DND-41 (cell line): ENCODE measurements around the gene NUDT16.
"Not testable (repeated sequence)": the region's sequence is repeated elsewhere in the genome, so short reads cannot be mapped to it uniquely, and the experiment has no call there.

ENCODE experiments used
- ATAC-seq: fragments of 200-7000 bp; cut with Tn5 transposase; 3 replicates; pipeline ENCODE4 v1.9.1; 2021; ENCODE audit warnings: low read depth; ENCODE audit not compliant: insufficient read depth
- DNase-seq: peaks from one replicate; pipeline ENCODE4 v3.0.0-alpha.2; 2020
- H2AFZ ChIP-seq: 2 replicates; pipeline ENCODE4 v1.6.0; 2012; ENCODE audit warnings: low read depth, low read length
- H3K27ac ChIP-seq: 2 replicates; pipeline ENCODE4 v1.5.1; 2012; ENCODE audit warnings: low read length, inconsistent platforms
- H3K27me3 ChIP-seq: fragments of 200-600 bp; sonication (generic); 2 replicates; pipeline ENCODE4 v1.6.0; 2012; ENCODE audit warnings: low read length, mild to moderate bottlenecking, inconsistent platforms; ENCODE audit not compliant: insufficient read depth, poor library complexity
- H3K36me3 ChIP-seq: 2 replicates; pipeline ENCODE4 v1.5.1; 2012; ENCODE audit warnings: low read length, inconsistent platforms; ENCODE audit not compliant: insufficient read depth
- H3K4me1 ChIP-seq: 2 replicates; pipeline ENCODE4 v1.5.1; 2012; ENCODE audit warnings: mild to moderate bottlenecking, low read length; ENCODE audit not compliant: insufficient read depth
- H3K4me2 ChIP-seq: 2 replicates; pipeline ENCODE4 v1.6.0; 2012; ENCODE audit warnings: mild to moderate bottlenecking, moderate library complexity, low read length, inconsistent platforms; ENCODE audit not compliant: insufficient read depth
- H3K4me3 ChIP-seq, 2 experiments: fragments of 200-600 bp in 1 of 2; shearing (Covaris generic) in 1 of 2; 2 replicates each; pipeline ENCODE4 v1.5.1; 2012 to 2016; ENCODE audit warnings: inconsistent platforms in 2 of 2, low read length in 2 of 2, mild to moderate bottlenecking in 2 of 2, low read depth in 1 of 2, moderate library complexity in 1 of 2
- H3K79me2 ChIP-seq: 2 replicates; pipeline ENCODE4 v1.6.0; 2012; ENCODE audit warnings: low read length, inconsistent platforms; ENCODE audit not compliant: insufficient read depth
- H3K9ac ChIP-seq: 2 replicates; pipeline ENCODE4 v1.6.0; 2012; ENCODE audit warnings: low read depth, mild to moderate bottlenecking, inconsistent platforms, low read length, moderate library complexity
- H3K9me3 ChIP-seq: 2 replicates; pipeline ENCODE4 v1.5.1; 2012; ENCODE audit warnings: low read length, moderate library complexity, mild to moderate bottlenecking, inconsistent platforms; ENCODE audit not compliant: insufficient read depth, severe bottlenecking
- H4K20me1 ChIP-seq: 2 replicates; pipeline ENCODE4 v1.6.0; 2012; ENCODE audit warnings: low read length; ENCODE audit not compliant: insufficient read depth
- CTCF ChIP-seq: IDR thresholded peaks from 2 replicates; pipeline ENCODE4 v1.5.1; 2012; ENCODE audit warnings: borderline replicate concordance, low read length, moderate library complexity, mild to moderate bottlenecking; ENCODE audit not compliant: poor library complexity, severe bottlenecking; ENCODE audit errors: extremely low read depth
- EZH2 ChIP-seq: IDR thresholded peaks from 3 replicates; pipeline ENCODE4 v1.6.1; 2012; ENCODE audit warnings: borderline replicate concordance, low read depth, mild to moderate bottlenecking, moderate library complexity, low read length, inconsistent platforms; ENCODE audit not compliant: severe bottlenecking

NUDT16 gene

GRCh38 chr3:131363275-131363674, 18.3 kb upstream of the NUDT16 start:
- no peak for DNase-seq
- Histone ChIP-seq H4K20me1 (no peaks in the 10 kb centered on the region), H2AFZ (no peak overlapping the region), H3K4me3 (no peak overlapping the region), H3K27ac (no peak overlapping the region), H3K79me2 (no peaks in the 10 kb centered on the region), H3K9me3 (no peaks in the 10 kb centered on the region), H3K9ac (no peak overlapping the region), H3K4me2 (no peak overlapping the region), H3K36me3 (no peaks in the 10 kb centered on the region), H3K27me3 (no peaks in the 10 kb centered on the region), H3K4me1 (no peaks in the 10 kb centered on the region)
- TF ChIP-seq EZH2 (no peak), CTCF (no peak)
- ATAC-seq, result no peak

GRCh38 chr3:131370935-131371687, 10.5 kb upstream of the NUDT16 start:
- peaks cover 5% of the 10 kb centered on the region for H3K27me3 ChIP-seq
- H3K9me3 ChIP-seq, result no peaks in the 10 kb centered on the region
- H3K27ac ChIP-seq, result no peak overlapping the region
- H3K36me3 ChIP-seq, result no peaks in the 10 kb centered on the region
- DNase-seq, result no peak
- H4K20me1 ChIP-seq, result no peaks in the 10 kb centered on the region
- TF ChIP-seq CTCF, result no peak
- no peak for TF ChIP-seq EZH2
- H3K4me1 ChIP-seq, result no peaks in the 10 kb centered on the region
- H2AFZ ChIP-seq, result no peak overlapping the region
- H3K4me3 ChIP-seq, result no peak overlapping the region
- no peak overlapping the region for H3K4me2 ChIP-seq
- H3K79me2 ChIP-seq, result no peaks in the 10 kb centered on the region
- no peak for ATAC-seq
- H3K9ac ChIP-seq, result no peak overlapping the region

- Histone ChIP-seq H3K36me3 (no peaks in the 10 kb centered on the region), H4K20me1 (no peaks in the 10 kb centered on the region), H3K79me2 (no peaks in the 10 kb centered on the region), H3K27ac (no peak overlapping the region), H3K4me2 (no peak overlapping the region), H2AFZ (no peak overlapping the region), H3K27me3 (peaks cover 5% of the 10 kb centered on the region), H3K9ac (no peak overlapping the region), H3K4me3 (no peak overlapping the region), H3K4me1 (no peaks in the 10 kb centered on the region), H3K9me3 (no peaks in the 10 kb centered on the region)
- TF ChIP-seq CTCF (no peak), EZH2 (no peak)
- ATAC-seq (no peak), DNase-seq (no peak)
Measured at GRCh38 chr3:131371688-131372066, 9.9 kb upstream of the NUDT16 start.

- TF ChIP-seq EZH2 (no peak), CTCF (no peak)
- no peaks in the 10 kb centered on the region for H3K79me2 ChIP-seq
- no peak for ATAC-seq
- peaks cover 5% of the 10 kb centered on the region for H3K27me3 ChIP-seq
- no peaks in the 10 kb centered on the region for H3K36me3 ChIP-seq
- H2AFZ ChIP-seq, result no peak overlapping the region
- H3K4me1 ChIP-seq, result no peaks in the 10 kb centered on the region
- no peak for DNase-seq
- no peaks in the 10 kb centered on the region for H4K20me1 ChIP-seq
- no peak overlapping the region for H3K4me3 ChIP-seq
- H3K9ac ChIP-seq, result no peak overlapping the region
- H3K27ac ChIP-seq, result no peak overlapping the region
- no peak overlapping the region for H3K4me2 ChIP-seq
- no peaks in the 10 kb centered on the region for H3K9me3 ChIP-seq
Measured at GRCh38 chr3:131374741-131375140, 6.8 kb upstream of the NUDT16 start.

- H3K27me3 ChIP-seq, H3K36me3 ChIP-seq, H3K4me3 ChIP-seq, H3K9me3 ChIP-seq, H2AFZ ChIP-seq, ATAC-seq, H4K20me1 ChIP-seq, H3K4me1 ChIP-seq, H3K27ac ChIP-seq, DNase-seq, H3K9ac ChIP-seq, H3K4me2 ChIP-seq, H3K79me2 ChIP-seq: not testable (repeated sequence)
Measured at GRCh38 chr3:131380821-131381444, 641 bp upstream of the NUDT16 start.
